HG02759 (cell line): ENCODE measurements around the gene ZNF335.

ENCODE experiments used
- ATAC-seq: cut with Tn5 transposase; IDR thresholded peaks from one replicate; pipeline ENCODE4 v1.9.1; 2021; ENCODE audit warnings: mild to moderate bottlenecking, moderate library complexity; ENCODE audit not compliant: unreplicated experiment

Gene ZNF335, protein sequence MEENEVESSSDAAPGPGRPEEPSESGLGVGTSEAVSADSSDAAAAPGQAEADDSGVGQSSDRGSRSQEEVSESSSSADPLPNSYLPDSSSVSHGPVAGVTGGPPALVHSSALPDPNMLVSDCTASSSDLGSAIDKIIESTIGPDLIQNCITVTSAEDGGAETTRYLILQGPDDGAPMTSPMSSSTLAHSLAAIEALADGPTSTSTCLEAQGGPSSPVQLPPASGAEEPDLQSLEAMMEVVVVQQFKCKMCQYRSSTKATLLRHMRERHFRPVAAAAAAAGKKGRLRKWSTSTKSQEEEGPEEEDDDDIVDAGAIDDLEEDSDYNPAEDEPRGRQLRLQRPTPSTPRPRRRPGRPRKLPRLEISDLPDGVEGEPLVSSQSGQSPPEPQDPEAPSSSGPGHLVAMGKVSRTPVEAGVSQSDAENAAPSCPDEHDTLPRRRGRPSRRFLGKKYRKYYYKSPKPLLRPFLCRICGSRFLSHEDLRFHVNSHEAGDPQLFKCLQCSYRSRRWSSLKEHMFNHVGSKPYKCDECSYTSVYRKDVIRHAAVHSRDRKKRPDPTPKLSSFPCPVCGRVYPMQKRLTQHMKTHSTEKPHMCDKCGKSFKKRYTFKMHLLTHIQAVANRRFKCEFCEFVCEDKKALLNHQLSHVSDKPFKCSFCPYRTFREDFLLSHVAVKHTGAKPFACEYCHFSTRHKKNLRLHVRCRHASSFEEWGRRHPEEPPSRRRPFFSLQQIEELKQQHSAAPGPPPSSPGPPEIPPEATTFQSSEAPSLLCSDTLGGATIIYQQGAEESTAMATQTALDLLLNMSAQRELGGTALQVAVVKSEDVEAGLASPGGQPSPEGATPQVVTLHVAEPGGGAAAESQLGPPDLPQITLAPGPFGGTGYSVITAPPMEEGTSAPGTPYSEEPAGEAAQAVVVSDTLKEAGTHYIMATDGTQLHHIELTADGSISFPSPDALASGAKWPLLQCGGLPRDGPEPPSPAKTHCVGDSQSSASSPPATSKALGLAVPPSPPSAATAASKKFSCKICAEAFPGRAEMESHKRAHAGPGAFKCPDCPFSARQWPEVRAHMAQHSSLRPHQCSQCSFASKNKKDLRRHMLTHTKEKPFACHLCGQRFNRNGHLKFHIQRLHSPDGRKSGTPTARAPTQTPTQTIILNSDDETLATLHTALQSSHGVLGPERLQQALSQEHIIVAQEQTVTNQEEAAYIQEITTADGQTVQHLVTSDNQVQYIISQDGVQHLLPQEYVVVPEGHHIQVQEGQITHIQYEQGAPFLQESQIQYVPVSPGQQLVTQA (N-terminal part only)

DNA sequence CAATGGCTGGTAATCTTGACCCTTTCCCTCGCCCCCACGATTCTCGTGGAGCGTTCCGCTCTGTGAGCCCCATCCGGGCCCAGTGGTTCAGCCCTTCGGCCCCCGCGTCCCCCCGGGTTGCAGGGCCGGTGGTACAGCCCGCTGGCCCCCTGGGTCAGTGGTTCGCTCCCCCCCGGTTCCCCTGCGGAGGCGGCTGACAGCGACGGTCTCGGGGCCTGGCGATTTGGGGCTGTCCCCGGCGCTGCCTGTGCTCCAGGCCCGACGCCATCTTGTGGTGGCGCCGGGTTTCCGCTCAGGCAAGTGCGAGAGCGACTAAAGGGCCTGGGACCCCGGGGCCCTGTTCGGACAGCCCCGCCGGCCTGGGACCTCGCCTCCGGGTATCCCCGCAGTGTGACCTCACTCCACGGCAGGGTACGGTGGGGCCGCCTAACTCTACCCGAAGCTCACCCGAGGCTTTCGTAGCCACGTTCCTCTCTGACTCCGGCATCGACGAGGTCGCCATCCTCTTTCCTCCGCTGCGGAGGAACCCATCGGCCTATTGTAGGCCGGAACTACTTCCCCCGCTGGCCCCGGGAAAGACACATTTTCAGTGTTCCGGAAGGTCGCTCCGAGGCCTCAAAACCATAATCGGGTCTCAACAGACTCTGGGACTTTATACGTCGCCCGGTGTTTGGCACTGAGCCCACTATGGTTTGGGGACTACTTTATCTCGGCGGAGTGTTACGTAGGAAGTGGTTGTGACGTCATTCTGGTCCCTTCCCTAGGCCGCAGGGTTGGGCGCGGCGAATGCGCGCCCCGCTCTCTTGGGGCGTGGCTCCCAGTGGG is at the start of gene ZNF335:
ZNF335 (minus strand) TSS at position 529 of the 825 bp plus-strand sequence. CDS start 793 bp downstream, outside the sequence.
- ATAC-seq = peak; percentile 83

DNA sequence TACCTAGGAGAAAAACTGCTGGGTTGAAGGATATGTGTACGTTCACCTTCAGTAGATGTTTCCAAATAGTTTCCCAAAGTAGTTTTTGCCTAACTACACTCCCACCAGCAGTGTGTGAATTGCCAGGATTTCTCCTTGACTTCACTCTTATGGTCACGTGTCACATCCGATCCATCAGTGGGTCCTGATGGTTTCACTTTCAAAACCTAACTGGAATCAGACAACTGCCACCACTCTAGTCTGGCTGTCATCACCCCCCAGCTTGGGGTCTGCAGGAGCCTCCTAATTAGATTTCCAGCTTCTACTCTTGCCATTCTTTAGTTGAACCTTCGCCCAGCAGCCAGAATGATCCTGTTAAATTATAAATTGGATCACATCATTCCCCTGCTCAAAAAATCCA is 48.6 kb upstream of the ZNF335 start:
- ATAC-seq = no peak

DNA sequence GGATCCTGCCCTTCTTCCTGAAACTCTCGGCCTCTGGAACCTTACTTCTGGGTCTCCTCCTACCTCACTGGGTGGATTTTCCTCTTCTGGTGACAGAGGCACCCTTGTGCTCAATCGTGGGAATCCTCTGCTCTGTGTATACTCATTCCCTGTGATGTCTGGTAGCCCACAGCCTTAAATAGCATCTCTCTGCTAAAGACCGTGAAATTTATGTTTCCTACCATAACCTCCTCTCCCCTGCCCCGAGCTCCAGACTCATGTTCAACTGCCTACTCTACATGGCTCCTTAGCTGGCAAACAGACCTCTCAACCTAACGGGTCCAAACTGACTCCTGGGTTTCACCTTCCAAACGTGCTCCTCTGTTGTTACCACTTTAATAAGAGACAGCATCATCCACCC is 46.6 kb upstream of the ZNF335 start:
- ATAC-seq = no peak

DNA sequence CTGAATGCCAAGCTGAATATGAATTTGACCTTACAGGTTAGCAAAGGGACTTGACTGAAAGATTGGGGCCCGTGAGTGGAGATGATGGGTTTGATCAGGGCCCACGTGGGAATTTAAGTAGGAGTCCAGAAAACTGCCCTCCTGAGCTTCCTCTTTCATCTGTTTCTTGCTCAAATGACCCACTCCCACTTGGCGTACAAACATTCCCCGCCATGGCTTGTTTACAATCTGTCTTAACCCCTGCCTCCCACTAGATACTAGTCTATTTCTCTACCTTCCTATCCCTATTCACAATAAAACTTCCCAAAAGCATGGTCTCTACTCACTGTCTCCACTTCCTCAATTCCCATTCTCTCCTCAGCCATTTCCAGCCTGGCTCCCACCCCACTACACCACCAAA is 46.1 kb upstream of the ZNF335 start:
- ATAC-seq = no peak

DNA sequence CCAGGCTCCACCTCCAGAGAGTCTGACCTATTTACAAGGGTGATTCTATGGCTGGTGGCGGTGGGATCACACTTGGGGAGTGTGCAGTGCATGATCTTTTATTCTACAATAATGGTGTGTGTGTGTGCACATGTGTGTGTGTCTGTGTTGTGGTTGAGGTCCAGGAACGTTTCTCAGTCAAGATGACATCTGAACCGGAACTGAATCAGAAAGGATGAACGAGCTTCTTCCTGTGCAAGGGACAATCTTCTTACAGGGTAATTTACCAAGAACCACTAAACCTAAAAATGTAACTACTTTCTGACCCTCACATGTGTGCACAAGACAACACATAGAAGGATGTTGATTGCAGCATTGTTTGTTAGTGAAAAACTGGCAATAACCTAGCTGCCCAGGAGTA is 45.3 kb upstream of the ZNF335 start:
- no peak for ATAC-seq

DNA sequence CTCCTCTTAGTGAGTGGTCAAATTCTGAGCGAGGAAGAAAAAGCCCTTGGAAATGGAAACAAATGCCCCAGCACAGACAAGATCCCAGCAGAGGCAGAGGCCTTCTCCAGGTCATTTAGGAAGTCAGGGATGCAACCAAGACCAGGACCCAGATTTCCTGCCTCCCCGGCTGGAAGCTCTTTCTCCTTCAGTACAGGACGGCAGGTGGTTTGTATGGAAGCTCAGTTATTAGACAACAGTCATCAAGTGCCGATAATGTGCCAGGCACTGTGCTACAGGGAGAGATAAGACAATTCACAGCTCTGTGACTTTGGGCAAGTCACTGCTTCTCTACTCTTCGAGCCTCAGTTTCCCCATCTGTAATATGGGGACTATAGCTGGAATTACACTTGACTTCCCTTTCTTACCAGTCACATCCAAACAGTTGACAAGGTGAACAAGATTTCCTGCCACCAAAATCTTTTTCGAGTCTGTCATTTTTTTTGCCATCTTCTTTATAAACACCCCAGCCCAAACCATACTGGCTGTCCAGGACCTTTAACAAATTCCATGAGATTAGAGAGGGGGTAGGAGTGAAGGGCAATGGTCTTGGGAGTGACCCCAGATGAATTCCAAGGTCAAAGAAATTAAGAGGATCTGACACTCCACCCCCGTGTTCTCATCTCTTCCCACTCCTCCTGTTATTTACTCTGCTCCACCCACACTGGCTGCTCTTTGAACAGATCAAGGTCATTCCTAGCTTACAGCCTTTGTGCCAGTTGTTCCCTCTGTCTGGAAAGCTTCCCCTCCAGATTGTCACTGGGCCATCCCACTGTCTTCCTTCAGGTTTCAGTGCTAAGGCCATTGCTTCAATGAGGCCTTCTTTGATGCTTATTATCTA is 42.8 kb upstream of the ZNF335 start:
- no peak for ATAC-seq

DNA sequence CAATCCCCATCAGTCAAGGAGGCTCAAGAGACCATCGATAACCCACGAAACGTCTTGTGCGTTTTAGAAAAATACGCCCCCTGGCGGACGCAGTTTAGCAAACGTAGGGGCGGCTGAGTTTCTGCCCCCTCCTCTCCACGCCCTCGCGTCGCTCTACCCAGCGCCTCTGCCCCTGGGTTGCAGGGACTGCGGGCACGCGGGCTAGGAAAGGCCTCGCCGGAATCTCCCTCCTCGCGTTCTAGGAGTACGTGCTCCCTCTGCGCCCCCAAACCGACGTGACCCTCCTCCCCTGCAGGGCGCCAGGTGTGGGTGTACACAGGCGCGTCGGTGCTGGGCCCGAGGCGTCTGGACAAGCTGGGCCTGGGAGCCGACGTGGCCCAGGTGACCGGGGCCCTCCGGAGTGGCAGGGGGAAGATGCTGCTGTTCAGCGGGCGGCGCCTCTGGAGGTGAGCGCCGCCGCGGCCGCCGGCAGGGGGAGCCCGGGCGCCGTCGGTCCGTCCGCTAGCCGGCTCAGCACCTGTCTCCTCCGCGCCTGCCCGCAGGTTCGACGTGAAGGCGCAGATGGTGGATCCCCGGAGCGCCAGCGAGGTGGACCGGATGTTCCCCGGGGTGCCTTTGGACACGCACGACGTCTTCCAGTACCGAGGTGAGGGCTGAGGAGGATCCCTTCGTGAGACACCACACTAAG is 42.0 kb upstream of the ZNF335 start:
- peak; percentile 85 for ATAC-seq

DNA sequence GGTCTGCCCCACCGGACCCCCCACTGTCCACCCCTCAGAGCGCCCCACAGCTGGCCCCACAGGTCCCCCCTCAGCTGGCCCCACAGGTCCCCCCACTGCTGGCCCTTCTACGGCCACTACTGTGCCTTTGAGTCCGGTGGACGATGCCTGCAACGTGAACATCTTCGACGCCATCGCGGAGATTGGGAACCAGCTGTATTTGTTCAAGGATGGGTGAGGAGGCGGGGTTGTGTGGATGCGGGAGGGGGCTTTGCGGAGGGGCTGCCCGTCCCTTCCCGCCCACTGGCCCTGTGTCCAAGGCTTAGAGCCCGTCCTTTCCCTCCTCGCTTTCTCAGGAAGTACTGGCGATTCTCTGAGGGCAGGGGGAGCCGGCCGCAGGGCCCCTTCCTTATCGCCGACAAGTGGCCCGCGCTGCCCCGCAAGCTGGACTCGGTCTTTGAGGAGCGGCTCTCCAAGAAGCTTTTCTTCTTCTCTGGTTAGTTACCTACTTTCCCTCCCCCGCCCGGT is 41.4 kb upstream of the ZNF335 start:
- ATAC-seq = no peak

DNA sequence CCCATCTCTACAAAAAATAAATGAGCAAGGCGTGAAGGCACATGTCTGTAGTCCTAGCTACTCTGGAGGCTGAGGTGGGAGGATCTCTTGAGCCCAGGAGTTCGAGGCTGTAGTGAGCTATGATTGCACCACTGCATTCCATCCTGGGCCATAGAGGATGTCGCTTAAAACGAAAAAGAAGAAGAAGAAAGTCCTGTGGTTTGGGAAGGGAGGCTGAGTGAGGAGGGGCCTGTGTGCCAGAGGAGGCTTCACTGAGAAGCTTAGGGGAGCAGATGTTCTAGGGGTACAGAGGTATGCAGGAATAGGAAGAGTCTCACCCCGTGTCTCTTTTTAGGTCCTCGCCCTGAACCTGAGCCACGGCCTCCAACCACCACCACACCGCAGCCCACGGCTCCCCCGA is 40.9 kb upstream of the ZNF335 start:
- no peak for ATAC-seq

DNA sequence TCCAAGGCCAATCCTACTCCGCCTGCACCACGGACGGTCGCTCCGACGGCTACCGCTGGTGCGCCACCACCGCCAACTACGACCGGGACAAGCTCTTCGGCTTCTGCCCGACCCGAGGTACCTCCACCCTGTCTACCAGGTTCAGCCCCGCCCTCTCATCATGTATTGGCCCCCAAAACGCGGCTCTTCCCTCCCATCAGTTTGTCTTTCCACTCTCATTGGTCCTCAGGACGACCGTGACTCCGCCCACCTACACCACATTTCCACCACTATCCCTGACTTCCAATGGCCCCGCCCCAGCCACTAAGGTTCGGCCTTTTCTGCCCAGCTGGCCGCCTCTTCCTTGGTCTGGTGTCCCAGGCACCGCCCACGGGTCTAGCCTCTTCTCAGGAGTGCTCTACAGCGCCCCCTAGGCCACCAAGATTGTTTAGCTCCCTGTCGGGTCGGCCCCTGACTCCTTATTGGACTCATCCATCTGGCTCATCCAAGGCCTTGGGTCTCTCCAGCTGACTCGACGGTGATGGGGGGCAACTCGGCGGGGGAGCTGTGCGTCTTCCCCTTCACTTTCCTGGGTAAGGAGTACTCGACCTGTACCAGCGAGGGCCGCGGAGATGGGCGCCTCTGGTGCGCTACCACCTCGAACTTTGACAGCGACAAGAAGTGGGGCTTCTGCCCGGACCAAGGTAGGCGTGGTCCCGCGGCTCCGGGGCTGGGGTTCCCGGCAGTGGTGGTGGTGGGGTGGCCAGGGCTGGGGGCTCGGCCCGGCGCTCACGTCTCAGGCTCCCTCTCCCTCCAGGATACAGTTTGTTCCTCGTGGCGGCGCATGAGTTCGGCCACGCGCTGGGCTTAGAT is 39.9 kb upstream of the ZNF335 start:
- ATAC-seq = no peak

DNA sequence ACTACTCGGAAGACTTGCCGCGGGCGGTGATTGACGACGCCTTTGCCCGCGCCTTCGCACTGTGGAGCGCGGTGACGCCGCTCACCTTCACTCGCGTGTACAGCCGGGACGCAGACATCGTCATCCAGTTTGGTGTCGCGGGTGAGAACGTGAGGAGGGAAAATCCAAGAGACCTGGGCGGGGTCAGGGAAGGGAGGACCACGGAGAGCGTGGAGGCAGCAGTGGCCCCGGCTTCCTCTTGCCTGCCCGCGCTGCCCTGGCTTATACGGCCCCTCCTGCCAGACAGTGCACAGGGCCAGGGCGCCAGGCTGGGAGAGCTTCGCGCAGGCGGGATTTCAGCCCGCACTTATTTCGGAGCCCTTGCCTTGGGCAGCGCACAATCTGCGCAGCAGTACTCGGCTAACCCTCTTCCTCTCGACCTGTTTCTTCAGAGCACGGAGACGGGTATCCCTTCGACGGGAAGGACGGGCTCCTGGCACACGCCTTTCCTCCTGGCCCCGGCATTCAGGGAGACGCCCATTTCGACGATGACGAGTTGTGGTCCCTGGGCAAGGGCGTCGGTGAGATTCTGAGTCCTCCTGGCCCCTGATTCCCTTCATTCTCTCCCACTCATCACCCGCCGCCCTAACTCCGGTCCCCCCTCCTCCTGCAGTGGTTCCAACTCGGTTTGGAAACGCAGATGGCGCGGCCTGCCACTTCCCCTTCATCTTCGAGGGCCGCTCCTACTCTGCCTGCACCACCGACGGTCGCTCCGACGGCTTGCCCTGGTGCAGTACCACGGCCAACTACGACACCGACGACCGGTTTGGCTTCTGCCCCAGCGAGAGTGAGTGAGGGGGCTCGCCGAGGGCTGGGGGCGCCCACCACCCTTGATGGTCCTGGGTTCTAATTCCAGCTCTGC is 38.7 kb upstream of the ZNF335 start:
- ATAC-seq = no peak

DNA sequence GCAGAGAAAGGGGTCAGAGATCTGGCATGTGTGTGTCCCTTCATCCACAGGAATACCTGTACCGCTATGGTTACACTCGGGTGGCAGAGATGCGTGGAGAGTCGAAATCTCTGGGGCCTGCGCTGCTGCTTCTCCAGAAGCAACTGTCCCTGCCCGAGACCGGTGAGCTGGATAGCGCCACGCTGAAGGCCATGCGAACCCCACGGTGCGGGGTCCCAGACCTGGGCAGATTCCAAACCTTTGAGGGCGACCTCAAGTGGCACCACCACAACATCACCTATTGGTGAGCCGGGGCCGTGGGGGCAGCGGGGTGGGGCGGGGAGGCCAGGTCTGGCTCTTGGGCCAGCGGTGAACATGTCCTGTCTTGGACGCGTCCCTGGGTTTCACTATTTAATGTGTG is 37.8 kb upstream of the ZNF335 start:
- no peak for ATAC-seq

DNA sequence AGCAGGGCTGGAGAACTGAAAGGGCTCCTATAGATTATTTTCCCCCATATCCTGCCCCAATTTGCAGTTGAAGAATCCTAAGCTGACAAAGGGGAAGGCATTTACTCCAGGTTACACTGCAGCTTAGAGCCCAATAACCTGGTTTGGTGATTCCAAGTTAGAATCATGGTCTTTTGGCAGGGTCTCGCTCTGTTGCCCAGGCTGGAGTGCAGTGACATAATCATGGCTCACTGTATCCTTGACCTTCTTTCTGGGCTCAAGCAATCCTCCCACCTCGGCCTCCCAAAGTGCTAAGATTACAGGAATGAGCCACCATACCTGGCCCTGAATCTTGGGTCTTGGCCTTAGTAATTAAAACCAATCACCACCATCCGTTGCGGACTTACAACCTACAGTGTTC is 35.7 kb upstream of the ZNF335 start:
- no peak for ATAC-seq

DNA sequence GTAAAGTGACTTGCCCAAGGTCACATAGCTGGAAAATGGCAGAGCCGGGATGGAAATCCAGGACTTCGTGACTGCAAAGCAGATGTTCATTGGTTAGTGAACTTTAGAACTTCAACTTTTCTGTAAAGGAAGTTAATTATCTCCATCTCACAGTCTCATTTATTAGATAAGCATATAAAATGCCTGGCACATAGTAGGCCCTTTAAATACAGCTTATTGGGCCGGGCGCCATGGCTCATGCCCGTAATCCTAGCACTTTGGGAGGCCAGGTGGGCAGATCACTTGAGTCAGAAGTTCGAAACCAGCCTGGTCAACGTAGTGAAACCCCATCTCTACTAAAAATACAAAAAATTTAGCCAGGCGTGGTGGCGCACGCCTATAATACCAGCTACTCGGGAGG is 35.0 kb upstream of the ZNF335 start:
- no peak for ATAC-seq

DNA sequence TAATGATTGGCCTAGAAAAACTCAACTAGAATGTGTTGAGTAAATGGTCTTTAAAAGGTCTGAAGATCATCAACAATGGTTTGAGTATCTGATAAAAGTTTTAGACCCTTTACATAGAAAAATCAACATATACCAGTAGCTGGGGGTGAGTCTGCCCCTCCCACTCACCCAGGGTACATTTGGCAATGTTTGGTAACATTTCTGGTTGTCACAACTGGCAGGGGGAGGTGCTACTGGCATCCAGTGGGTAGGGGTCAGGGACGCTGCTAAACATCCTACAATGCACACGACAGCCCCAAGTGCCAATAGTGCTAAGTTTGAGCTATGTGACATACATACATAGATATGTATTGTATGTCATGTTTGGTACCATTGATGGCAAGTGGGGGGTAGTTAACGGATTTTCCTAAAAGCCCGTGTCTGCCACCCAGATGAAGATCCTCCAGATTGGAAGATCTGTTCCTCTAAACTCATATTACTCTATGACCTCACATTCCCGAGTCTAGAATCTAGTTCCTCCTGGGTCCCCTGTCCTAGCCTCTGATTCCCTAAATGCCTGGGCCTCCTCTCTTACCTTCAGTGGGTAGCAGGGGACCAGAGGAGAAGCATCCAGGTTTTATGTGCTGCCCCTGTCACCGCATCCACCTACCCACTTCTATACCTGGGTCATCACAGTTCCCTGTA is 34.2 kb upstream of the ZNF335 start:
- no peak for ATAC-seq

DNA sequence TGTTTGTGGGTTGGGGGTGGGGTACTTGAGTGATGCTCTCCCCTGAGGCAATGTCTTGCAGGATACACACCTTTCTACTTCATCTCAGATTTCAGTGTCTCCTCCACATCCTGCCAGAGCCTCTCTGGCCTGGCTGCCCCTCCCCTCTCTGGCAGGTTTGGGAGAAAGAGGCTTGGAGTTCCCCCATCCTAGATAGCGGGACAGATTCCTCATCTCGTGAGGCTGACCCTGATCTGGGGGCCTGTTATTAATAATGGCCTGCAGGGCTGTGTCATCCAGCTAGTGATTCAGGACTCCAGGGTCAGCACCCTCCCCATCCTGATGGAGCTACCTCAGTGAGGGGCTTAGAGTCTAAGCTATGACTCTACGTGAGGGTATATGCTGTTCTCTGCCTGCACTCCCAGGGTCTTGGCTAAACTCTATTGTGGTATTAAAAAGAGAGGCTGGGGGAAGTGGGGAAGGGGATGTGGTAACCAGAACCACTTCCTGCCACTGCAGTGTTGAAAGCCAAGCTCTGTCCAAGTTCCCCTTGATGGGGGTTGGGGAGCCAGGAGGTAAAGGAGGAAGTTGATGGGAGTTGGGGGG is 33.0 kb upstream of the ZNF335 start:
- no peak for ATAC-seq
